Mesenchymal stem cell (in vitro differentiated cells and primary cell): ENCODE data around the gene PFN3.

Experiments
- DNase-seq: peaks from one replicate; pipeline ENCODE4 v3.0.0-alpha.2; 2013
- H2AFZ ChIP-seq: one replicate; pipeline ENCODE4 v1.6.1; 2013; ENCODE audit warnings: low read depth, mild to moderate bottlenecking, control low read depth, inconsistent platforms, low read length, moderate library complexity
- H2AK5ac ChIP-seq: 2 replicates; pipeline ENCODE4 v1.6.1; 2013; ENCODE audit warnings: low read length, moderate library complexity, mild to moderate bottlenecking, inconsistent platforms; ENCODE audit not compliant: severe bottlenecking
- H2BK120ac ChIP-seq: one replicate; pipeline ENCODE4 v1.6.1; 2013; ENCODE audit warnings: low read depth, mild to moderate bottlenecking, inconsistent platforms, low read length, moderate library complexity
- H2BK12ac ChIP-seq, 2 experiments: one replicate each; pipeline ENCODE4 v1.6.1; 2013; ENCODE audit warnings: inconsistent platforms in 2 of 2, low read length in 2 of 2, mild to moderate bottlenecking in 2 of 2, moderate library complexity in 2 of 2, control low read depth in 1 of 2
- H2BK15ac ChIP-seq: one replicate; pipeline ENCODE4 v1.6.1; 2013; ENCODE audit warnings: mild to moderate bottlenecking, low read depth, inconsistent platforms; ENCODE audit not compliant: poor library complexity, severe bottlenecking
- H2BK5ac ChIP-seq: 2 replicates; pipeline ENCODE4 v1.6.1; 2013; ENCODE audit warnings: low read depth, mild to moderate bottlenecking, low read length, control low read depth, inconsistent platforms; ENCODE audit not compliant: poor library complexity, severe bottlenecking
- H3K14ac ChIP-seq, 2 experiments: one replicate each; pipeline ENCODE4 v1.6.1; 2013; ENCODE audit warnings: inconsistent platforms in 2 of 2, low read length in 2 of 2, control low read depth in 1 of 2, mild to moderate bottlenecking in 1 of 2, moderate library complexity in 1 of 2
- H3K18ac ChIP-seq, 2 experiments: one replicate each; pipeline ENCODE4 v1.6.1; 2013; ENCODE audit warnings: inconsistent platforms in 2 of 2, low read length in 2 of 2, control low read depth in 1 of 2, low read depth in 1 of 2, mild to moderate bottlenecking in 1 of 2
- H3K23ac ChIP-seq, 2 experiments: one replicate each; pipeline ENCODE4 v1.6.1; 2013; ENCODE audit warnings: inconsistent platforms in 2 of 2, low read length in 2 of 2, mild to moderate bottlenecking in 2 of 2, moderate library complexity in 2 of 2, control low read depth in 1 of 2
- H3K27ac ChIP-seq: 2 replicates; pipeline ENCODE4 v1.5.1; 2013; ENCODE audit warnings: mild to moderate bottlenecking, moderate library complexity, low read length, control low read depth, inconsistent platforms; ENCODE audit not compliant: poor library complexity, severe bottlenecking
- H3K27me3 ChIP-seq, 2 experiments: 2 replicates each; pipeline versions ENCODE4 v1.6.1 to v1.7.0; 2013; ENCODE audit warnings: low read length in 2 of 2, mild to moderate bottlenecking in 2 of 2, moderate library complexity in 2 of 2, control low read depth in 1 of 2, inconsistent platforms in 1 of 2; ENCODE audit not compliant: control insufficient read depth in 1 of 2, insufficient read depth in 1 of 2
- H3K36me3 ChIP-seq, 2 experiments: 2 replicates each; pipeline versions ENCODE4 v1.6.1 to v1.7.0; 2013; ENCODE audit warnings: low read length in 2 of 2, control low read depth in 1 of 2, inconsistent platforms in 1 of 2, low read depth in 1 of 2, mild to moderate bottlenecking in 1 of 2; ENCODE audit not compliant: insufficient read depth in 2 of 2, control insufficient read depth in 1 of 2
- H3K4ac ChIP-seq, 2 experiments: one replicate each; pipeline ENCODE4 v1.6.1; 2013; ENCODE audit warnings: inconsistent platforms in 2 of 2, low read length in 2 of 2, mild to moderate bottlenecking in 2 of 2, moderate library complexity in 2 of 2, control low read depth in 1 of 2, low read depth in 1 of 2
- H3K4me1 ChIP-seq: 2 replicates; pipeline ENCODE4 v1.6.1; 2013; ENCODE audit warnings: low read depth, low read length, control low read depth; ENCODE audit not compliant: control insufficient read depth, insufficient read depth
- H3K4me2 ChIP-seq: 2 replicates; pipeline ENCODE4 v1.6.1; 2013; ENCODE audit warnings: low read length, mild to moderate bottlenecking, inconsistent platforms; ENCODE audit not compliant: poor library complexity, severe bottlenecking
- H3K4me3 ChIP-seq, 2 experiments: 2 replicates each; pipeline versions ENCODE4 v1.5.1 to v1.7.0; 2013; ENCODE audit warnings: low read length in 2 of 2, mild to moderate bottlenecking in 2 of 2, control low read depth in 1 of 2, low read depth in 1 of 2; ENCODE audit not compliant: insufficient read depth in 1 of 2
- H3K79me1 ChIP-seq: replicated peaks from 2 replicates; pipeline ENCODE4 v1.6.1; 2013; ENCODE audit warnings: mild to moderate bottlenecking, control low read depth, low read length, inconsistent platforms; ENCODE audit not compliant: poor library complexity, severe bottlenecking
- H3K9ac ChIP-seq: 2 replicates; pipeline ENCODE4 v1.7.0; 2013; ENCODE audit warnings: mild to moderate bottlenecking, low read length, moderate library complexity
- H3K9me3 ChIP-seq: 2 replicates; pipeline ENCODE4 v1.7.0; 2013; ENCODE audit warnings: mild to moderate bottlenecking, low read length; ENCODE audit not compliant: control insufficient read depth
- H4K8ac ChIP-seq: one replicate; pipeline ENCODE4 v1.6.1; 2013; ENCODE audit warnings: inconsistent platforms, mild to moderate bottlenecking, low read length, moderate library complexity
- H4K91ac ChIP-seq: one replicate; pipeline ENCODE4 v1.6.1; 2013; ENCODE audit warnings: mild to moderate bottlenecking, low read length, inconsistent platforms
- WGBS: methylation state at CpG from one replicate; pipeline ENCODE4 v1.1.7; 2013; ENCODE audit warnings: mixed read lengths; 5-methylcytosine and 5-hydroxymethylcytosine counted together

PFN3 gene

DNA sequence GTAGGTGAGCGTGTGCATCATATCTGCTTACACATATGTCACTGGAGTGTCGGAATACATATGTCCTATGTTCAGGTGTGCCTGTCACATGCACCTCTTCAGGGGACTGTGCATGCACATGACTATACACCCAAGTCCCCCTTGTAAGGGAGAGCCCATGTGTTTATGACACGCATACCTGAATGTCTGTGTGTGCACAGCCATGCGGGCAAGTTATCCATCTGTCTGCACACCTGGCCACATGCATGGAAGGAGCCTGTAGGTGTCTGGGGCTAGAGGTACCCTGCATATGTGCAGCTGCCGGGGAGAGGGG is 43.4 kb downstream of the PFN3 start:
- no peak overlapping the region for H3K14ac ChIP-seq
- no peak overlapping the region for H4K91ac ChIP-seq
- H2BK5ac ChIP-seq, result no peak overlapping the region
- peaks cover 0 to 56% of the 10 kb centered on the region in 2 experiments for H3K27me3 ChIP-seq
- H3K4me3 ChIP-seq, result no peak overlapping the region
- no peak overlapping the region for H3K9ac ChIP-seq
- no peaks in the 10 kb centered on the region for H3K36me3 ChIP-seq
- H3K9me3 ChIP-seq, result peaks cover 7% of the 10 kb centered on the region
- H2AK5ac ChIP-seq, result no peak overlapping the region
- no peak overlapping the region for H3K27ac ChIP-seq
- WGBS, result 97% methylated on average over 5 of the region's 5 CpGs
- H2BK15ac ChIP-seq, result no peak overlapping the region
- H3K18ac ChIP-seq, result peak overlapping the region in 1 of 2 experiments; percentile 55
- H3K23ac ChIP-seq, result no peak overlapping the region
- no peak overlapping the region for H2AFZ ChIP-seq
- H3K4ac ChIP-seq, result no peak overlapping the region
- peak overlapping the region in 1 of 2 experiments; percentile 79 for H2BK12ac ChIP-seq
- no peak overlapping the region for H2BK120ac ChIP-seq
- H3K4me2 ChIP-seq, result no peak overlapping the region
- H4K8ac ChIP-seq, result peak overlapping the region; percentile 56
- DNase-seq, result no peak
- H3K79me1 ChIP-seq, result no peaks in the 10 kb centered on the region
- peaks cover 13% of the 10 kb centered on the region for H3K4me1 ChIP-seq

DNA sequence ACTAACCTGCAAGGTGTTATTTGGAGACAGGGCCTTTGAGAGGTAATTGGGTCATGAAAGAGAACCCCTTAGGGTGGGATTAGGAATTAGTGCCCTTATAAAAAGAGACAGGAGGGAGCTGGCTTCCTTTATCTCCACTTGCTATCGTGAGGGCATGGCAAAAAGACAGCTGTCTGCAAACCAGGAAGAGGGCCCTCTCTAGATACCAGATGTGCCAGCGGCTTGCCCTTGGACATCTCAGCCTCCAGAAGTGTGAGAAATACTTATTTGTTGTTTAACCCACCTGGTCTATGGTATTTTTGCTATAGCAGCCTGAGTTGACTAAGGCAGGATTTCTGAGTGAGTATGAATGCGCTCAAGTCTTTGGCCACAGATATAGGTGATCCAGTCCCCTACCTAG is 43.7 kb downstream of the PFN3 start:
- peaks cover 0 to 54% of the 10 kb centered on the region in 2 experiments for H3K27me3 ChIP-seq
- 76% methylated on average over 3 of the region's 3 CpGs for WGBS
- H3K4ac ChIP-seq, result no peak overlapping the region

DNA sequence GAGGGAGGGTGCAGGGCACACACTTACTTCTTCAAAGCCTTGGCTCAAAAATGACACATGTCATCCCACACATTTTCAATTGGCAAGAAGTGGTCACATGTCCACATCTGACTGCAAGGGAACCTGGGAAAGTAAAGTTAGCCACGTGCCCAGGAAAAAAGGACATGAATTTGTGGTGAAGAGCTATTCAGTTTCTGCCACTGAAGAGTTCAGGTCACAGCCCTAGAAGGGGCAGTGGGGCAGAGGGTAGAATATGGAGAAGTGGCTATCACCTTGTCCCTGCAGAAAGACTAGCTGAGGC is 44.6 kb downstream of the PFN3 start:
- 27% methylated on average over 1 of the region's 1 CpG for WGBS

More for the DNA sequence above, 43.7 kb downstream of the PFN3 start:
- Histone ChIP-seq H2AK5ac (no peak overlapping the region), H3K27ac (no peak overlapping the region), H2BK12ac (no peak overlapping the region), H3K4me2 (no peak overlapping the region), H3K14ac (no peak overlapping the region), H2BK5ac (no peak overlapping the region), H4K8ac (no peak overlapping the region), H3K4me1 (peaks cover 15% of the 10 kb centered on the region), H3K79me1 (no peaks in the 10 kb centered on the region), H3K18ac (no peak overlapping the region), H3K9me3 (peaks cover 7% of the 10 kb centered on the region), H4K91ac (no peak overlapping the region), H2AFZ (no peak overlapping the region), H2BK15ac (no peak overlapping the region), H3K36me3 (no peaks in the 10 kb centered on the region), H3K4me3 (no peak overlapping the region), H3K9ac (no peak overlapping the region), H2BK120ac (no peak overlapping the region), H3K23ac (no peak overlapping the region)
- DNase-seq, result no peak

DNA sequence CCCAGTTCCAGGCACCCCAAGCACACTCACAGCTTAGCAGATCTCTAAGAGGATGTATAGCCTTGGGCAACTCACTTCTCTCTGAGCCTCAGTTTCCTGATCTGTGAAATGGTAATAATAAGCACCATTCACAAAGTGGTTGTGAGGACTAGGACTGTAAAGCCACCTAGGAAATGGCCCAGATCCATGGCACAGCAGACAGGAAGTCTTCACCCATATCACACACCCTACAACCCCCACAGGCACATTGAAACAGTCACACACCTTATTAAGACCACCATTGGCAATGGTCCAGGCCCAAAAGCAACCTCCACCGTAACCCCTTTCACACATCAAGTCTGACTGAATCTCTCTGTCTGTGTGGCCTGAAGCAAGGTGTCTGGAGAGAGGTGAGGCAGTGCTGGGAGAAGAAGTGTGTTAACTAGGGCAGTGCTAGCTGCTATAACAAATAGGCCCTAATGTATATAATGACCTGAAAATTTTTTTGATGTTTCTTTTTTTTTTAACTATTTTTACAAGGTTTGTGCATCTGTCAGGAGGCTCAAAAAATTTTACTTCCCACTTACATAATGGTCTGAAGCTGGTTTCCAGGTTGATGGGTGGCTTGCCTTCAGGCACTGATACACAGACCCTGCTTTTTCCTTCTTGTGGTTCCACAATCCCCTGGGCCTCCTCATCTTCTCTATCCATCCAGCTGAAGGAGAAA is 45.1 kb downstream of the PFN3 start:
- no peak overlapping the region for H2BK15ac ChIP-seq

More for the DNA sequence above, 44.6 kb downstream of the PFN3 start:
- Histone ChIP-seq H2BK120ac (no peak overlapping the region), H3K9me3 (peaks cover 7% of the 10 kb centered on the region), H3K79me1 (no peaks in the 10 kb centered on the region), H4K8ac (no peak overlapping the region), H2BK5ac (no peak overlapping the region), H2AK5ac (no peak overlapping the region), H3K36me3 (no peaks in the 10 kb centered on the region), H3K27ac (no peak overlapping the region), H3K23ac (no peak overlapping the region), H4K91ac (no peak overlapping the region), H3K4ac (no peak overlapping the region), H3K14ac (no peak overlapping the region), H2BK12ac (no peak overlapping the region), H2AFZ (no peak overlapping the region), H3K18ac (no peak overlapping the region), H2BK15ac (no peak overlapping the region), H3K4me2 (no peak overlapping the region), H3K4me3 (no peak overlapping the region), H3K4me1 (peaks cover 15% of the 10 kb centered on the region), H3K9ac (no peak overlapping the region), H3K27me3 (peaks cover 0 to 46% of the 10 kb centered on the region in 2 experiments)
- no peak for DNase-seq

More for the DNA sequence above, 45.1 kb downstream of the PFN3 start:
- H3K9me3 ChIP-seq, result peaks cover 7% of the 10 kb centered on the region
- no CpG with 5 or more reads among the region's 1 CpG for WGBS
- H3K4me3 ChIP-seq, result no peak overlapping the region
- no peak for DNase-seq
- H3K4ac ChIP-seq, result no peak overlapping the region
- H3K27me3 ChIP-seq, result peaks cover 0 to 44% of the 10 kb centered on the region in 2 experiments
- H2AFZ ChIP-seq, result no peak overlapping the region
- H3K36me3 ChIP-seq, result no peaks in the 10 kb centered on the region
- no peak overlapping the region for H3K9ac ChIP-seq
- no peak overlapping the region for H3K27ac ChIP-seq
- H4K91ac ChIP-seq, result no peak overlapping the region
- no peak overlapping the region for H3K23ac ChIP-seq
- no peak overlapping the region for H3K14ac ChIP-seq
- no peak overlapping the region for H2BK5ac ChIP-seq
- H2BK120ac ChIP-seq, result no peak overlapping the region
- no peaks in the 10 kb centered on the region for H3K79me1 ChIP-seq
- peaks cover 16% of the 10 kb centered on the region for H3K4me1 ChIP-seq
- H2AK5ac ChIP-seq, result peak overlapping the region; percentile 43
- no peak overlapping the region for H3K4me2 ChIP-seq
- H2BK12ac ChIP-seq, result no peak overlapping the region
- no peak overlapping the region for H4K8ac ChIP-seq
- no peak overlapping the region for H3K18ac ChIP-seq
